HG02943 (cell line): ENCODE results near the gene BTF3L4.
"Not testable (repeated sequence)": the region's sequence is repeated elsewhere in the genome, so short reads cannot be mapped to it uniquely, and the experiment has no call there.

ENCODE experiments used
- ATAC-seq: cut with Tn5 transposase; IDR thresholded peaks from one replicate; pipeline ENCODE4 v1.9.1; 2021; ENCODE audit warnings: mild to moderate bottlenecking, low read depth, moderate library complexity; ENCODE audit not compliant: unreplicated experiment

Gene BTF3L4

DNA sequence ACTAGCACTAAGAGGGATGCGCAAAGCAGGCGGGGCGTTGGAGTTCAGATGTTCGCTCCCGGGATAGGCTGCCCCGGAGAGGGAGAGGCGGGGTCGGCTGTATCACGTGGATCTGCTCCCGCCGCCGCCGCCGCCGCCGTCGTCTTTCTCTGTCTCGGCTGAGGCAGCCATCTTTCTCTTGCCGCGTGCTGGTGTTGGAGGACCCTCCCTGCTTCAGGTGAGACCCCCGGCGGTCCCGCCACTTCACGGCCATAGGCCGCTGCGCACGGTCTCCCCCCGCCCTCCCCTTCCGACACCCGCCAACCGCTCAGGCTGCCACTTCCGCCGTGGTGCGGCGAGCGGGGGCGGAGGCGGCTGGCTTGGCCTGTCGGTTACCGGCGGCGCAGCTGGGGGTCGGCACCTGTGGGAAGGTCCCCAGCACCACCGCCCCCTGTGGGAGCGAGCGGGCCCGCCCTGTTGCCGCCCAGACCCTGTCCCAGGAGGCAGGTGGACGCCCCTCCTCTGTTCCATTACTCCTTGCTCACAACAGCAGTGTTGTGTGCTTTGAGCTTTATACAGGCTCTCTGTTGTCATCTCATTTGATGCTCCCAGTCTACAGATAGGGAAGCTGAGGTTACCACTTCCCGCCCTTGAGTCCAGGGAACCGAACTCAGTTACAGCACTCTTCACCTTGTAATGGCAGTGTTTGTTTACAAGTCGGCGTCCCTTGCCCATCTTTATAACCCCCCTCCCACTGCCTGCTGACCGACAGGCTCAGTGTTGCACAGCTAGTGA lies at the start of gene BTF3L4:
Gene BTF3L4, plus strand, starts transcription at position 133 of the 774 bp plus-strand sequence. CDS start 3,553 bp downstream, outside the sequence.
- ATAC-seq, result peak; percentile 81

DNA sequence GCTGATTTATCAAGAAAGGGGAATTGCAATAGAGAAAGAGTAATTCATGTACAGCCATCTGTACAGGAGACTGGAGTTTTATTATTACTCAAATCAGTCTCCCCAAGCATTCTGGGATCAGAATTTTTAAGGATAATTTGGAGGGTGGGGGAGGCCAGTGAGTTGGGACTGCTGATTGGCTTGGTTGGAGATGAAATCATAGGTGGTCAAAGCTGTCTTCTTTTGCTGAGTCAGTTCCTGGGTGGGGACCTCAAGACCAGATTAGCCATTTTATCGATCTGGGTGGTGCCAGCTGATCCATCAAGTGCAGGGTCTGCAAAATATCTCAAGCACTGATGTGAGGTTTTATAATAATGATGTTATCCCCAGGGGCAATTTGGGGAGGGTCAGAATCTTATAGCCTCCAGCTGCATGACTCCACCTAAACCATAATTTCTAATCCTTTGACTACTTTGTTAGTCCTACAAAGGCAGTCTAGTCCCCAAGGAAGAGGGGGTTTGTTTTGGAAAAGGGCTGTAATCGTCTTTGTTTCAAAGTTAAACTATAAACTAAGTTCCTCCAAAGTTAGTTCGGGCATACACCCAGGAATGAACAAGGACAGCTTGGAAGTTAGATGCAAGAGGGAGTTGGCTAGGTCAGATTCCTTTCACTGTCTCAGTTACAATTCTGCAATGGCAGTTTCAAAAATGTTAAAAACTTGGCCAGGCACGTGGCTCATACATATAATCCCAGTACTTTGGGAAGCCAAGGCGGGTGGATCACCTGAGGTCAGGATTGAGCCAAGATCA lies 48.7 kb upstream of the BTF3L4 start:
- ATAC-seq, result no peak

DNA sequence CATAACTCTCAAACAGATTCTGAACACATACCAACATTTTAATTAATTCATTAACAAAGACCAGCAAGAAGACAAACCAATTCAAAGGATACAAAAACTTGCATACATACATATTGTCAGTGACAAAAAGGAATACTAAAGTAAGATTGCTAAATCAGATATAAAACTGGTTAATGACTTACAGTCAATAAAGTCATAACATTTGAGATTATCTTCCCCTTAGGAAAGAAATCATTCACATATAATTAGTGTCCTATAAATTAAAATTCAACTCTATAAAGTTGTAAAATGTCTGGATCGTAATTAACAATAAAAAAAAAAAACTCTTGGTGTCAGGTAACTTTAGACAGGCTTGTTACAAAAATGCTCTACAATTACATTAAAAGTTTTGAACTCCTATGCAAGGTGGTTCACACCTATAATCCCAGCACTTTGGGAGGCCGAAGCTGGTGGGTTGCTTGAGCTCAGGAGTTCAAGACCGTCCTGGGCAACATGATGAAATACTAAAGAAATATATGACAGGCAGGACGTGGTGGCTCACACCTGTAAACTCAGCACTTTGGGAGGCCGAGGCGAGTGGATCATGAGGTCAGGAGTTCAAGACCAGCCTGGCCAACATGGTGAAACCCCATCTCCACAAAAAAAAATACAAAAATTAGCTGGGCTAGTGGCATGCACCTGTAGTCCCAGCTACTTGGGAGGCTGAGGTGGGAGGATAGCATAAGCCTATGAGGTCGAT lies 47.9 kb upstream of the BTF3L4 start:
- ATAC-seq, result no peak

DNA sequence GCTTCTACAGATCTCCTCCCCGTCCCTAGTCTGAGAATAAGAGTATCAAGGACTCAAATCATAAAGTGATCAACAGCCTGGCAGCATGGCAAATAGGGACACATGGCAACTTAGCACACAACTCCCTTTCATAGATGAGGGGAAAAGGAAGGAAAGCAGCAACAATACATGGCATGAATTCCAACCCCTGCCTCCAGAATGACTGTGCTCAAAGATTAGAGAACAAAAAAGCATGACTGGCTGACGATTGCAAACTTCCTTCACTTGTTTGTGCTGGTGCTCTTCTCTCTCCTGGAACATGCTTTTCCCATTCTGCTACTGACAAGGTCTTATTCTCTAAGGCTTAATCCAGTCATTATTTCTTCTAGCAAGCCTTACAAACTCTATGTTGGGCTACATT lies 34.0 kb upstream of the BTF3L4 start:
- ATAC-seq, result no peak

DNA sequence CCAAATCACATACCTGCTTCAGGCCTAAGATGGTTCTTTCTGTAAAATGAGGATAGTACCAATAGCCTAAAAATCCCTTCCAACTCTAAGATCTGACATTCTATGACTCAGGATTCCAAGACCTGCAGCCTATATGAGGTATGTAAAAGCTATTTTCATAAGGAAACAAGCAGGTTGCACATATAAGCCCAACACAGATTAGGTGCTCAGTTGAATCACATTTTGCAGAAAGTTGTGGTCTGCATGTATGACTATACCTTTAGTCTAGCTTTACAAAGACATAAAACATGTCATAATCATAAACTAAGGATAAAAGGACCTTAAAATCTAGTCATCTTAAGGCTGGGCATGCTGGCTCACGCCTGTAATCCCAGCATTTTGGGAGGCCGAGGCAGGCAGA lies 29.8 kb upstream of the BTF3L4 start:
- no peak for ATAC-seq

DNA sequence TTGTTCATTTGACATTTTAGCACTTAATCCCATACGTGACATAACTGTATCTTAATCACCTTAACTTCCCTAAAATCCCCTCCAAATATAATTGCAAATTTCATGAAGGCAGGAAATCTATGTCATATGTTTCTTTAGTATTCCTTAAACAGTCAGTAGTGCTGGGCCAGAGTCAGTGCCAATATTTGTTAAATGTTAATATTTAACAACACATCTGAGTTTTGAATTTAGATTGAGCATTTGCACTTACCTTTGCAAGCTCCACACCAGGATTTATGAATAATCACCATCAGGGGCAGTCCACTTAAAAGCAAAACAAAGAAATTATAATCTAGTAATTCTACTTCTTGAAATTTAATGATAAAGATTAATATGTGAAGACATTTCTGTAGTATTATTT lies 27.8 kb upstream of the BTF3L4 start:
- ATAC-seq, result no peak

DNA sequence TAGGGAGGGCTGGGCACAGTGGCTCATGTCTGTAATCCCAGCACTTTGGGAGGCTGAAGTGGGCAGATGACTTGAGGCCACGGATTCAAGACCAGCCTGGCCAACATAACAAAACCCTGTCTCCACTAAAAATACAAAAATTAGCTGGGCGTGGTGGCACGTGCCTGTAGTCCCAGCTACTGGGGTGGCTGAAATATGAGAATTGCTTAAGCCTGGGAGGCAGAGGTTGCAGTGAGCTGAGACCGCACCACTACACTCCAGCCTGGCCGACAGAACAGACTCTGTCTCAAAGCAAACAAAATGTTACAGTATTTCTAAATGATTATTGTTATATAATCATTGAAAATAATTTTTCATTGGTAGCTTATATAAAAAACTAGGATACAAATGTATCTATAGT lies 27.3 kb upstream of the BTF3L4 start:
- not testable (repeated sequence) for ATAC-seq

DNA sequence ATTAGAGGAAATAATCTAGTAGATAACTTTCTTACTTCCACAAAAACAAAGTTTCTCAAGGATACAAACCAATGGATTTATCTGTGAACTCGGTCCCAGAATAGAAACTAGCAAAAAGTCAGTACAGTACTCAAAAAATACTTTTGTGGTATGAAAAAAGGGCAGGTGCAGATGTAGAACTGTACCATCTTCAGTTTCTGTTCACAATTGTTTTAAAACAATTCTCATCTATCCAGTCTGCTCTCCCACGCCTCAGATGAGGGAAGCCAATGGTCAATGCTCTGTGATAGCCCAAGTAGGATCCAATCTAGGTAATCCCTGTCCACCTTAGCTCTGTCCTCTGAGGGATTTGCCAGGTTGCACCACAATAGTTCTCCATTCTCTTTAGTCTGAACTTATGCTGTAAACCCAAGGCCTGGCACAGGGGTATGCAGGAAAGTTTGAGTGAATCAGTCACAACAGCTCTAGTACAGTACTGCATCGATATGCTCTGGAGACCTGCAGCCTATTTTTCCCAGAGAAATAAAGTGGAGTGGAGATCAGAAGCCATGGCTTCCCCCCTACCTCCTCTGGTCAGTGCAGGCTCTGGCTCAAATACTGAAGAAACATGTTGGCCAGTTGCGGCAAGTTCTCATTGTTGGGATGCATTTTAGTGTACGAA lies 23.8 kb upstream of the BTF3L4 start:
- no peak for ATAC-seq

DNA sequence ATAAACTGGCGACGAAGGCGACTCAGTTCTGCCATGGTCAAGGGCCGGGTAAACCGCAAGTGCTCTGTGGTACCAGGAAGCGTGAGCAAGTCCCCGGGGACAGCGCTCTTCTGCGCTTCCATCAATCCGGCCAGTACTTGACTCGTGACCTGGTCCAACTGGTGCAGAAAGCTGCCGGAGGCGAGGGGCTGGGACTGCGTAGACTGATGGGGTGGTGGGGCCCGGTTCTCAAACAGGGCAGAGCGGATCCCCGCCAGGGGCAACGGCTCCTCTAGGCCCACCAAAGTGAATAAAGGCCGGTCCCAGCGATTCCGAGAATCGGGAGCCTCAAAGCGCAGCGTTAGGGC lies 23.3 kb upstream of the BTF3L4 start:
- peak; percentile 39 for ATAC-seq

DNA sequence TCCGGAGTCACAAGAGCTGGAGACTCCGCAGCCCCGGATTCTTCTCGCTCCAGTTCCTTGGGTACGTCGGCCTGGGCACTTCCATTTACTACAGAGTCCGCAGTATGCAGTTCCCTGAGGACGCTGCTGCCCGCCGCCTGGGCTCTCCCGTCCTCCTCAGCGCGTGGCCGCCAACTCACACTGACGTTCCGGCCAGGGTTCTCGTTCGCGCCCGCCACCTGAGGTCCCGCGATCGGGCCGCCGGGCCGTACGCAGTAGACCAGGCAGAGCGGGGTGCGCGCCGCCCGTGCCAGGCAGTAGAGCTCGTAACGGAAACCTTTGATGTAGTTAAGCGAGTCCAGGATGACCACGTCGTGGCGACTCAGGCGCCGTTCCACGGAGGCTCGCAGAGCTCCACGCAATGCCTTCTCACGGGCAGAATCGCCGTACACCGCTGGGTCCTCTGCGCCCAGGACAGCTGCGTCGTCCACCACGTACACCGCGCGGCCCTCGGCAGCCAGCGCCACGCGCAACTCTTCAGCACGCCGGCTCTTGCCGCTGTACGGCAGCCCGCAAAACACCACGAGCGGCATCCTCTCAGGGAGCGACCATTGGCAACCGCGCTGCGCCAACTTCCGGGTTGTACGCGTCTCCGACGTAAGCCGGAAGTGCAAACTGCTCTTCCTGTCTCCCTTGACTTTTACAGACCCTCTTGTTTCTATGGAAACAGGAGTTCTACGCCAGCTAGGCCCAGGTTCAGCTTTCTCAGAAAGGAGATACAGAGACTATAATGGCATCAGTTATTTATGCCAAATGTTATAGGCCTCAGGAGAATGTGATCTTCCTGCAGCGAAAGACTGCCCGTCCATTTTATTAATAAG lies 22.7 kb upstream of the BTF3L4 start, which contains the start of gene KTI12:
Gene KTI12, minus strand, starts transcription at position 621 of the 860 bp plus-strand sequence. Its CDS starts 49 bp downstream, at position 572.
- ATAC-seq, result peak; percentile 80

DNA sequence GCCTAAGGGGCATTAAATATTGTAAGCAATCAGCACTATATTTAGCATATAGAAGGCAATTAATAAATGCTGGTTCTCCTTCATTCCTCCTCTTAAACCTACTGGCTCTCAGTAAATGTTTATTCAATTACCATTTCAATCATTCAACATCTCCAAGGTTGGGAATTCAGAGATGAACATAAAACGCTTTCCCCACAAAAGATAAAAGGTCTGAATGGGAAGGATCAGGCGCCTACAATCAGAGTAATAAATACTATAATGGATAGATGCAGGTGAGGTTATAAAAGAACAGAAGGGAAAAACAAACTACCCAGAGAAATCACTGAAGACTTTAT lies 22.1 kb upstream of the BTF3L4 start:
- no peak for ATAC-seq

DNA sequence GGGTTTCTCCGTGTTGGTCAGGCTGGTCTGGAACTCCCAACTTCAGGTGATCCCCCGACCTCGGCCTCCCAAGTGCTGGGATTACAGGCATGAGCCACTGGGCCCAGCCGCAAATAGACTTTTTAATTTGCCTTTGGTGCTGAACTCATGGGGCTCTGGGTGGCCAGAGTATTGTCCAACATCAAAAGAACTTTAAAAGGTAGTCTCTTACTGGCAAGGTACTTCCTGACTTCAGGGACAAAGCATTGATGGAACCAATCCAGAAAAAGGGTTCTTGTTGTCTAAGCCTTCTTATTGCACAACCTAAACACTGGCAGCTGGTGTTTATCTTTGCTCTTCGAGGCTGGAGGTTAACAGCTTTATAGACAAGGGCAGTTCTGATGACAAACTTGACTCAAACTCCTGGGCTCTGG lies 18.7 kb upstream of the BTF3L4 start:
- no peak for ATAC-seq

DNA sequence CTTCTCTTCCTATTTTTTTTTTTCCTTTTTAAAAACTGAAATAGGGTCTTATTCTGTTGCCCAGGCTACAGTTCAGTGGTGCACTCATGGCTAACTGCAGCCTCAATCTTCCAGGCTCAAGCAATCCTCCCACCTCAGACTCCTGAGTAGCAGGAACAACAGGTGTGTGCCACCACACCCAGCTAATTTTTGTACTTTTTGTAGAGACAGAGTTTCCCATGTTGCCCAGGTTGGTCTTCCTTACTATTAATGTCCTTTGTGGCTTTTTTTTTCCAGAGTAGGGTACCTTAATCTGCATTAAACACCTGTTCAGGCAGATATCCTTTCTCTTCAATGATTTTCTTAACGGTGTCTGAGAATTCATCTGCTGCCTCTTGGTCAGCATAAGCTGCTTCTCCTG lies 18.2 kb upstream of the BTF3L4 start:
- ATAC-seq, result no peak

DNA sequence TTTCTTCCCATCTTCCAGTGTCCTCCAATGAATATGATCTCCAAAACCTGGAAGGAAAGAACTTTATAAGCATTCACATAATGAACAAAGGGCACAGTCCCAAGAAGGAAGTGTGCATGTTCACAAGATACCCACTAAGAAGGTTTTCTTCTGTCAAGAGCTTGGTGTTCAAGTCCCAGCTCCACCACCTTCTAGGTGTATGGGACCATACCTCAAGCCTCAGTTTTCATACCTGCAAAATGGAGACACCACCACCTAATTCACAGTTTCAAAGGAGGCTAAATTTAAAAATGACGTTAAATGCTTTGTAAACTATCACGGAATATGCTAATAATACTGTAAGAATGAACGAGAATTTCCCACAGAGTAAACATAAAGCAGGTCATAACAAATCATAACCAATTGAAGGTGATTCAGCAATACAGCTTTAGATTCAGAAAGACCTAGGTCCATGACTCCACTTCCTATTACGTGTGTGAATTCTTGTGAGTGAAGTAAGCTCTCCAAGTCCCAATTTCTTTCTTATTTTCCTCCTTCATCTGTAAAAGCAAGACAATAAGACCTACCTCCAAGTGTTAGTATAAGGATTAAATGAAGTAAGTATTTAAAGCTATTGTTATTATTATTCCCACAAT lies 14.4 kb upstream of the BTF3L4 start:
- ATAC-seq, result no peak

DNA sequence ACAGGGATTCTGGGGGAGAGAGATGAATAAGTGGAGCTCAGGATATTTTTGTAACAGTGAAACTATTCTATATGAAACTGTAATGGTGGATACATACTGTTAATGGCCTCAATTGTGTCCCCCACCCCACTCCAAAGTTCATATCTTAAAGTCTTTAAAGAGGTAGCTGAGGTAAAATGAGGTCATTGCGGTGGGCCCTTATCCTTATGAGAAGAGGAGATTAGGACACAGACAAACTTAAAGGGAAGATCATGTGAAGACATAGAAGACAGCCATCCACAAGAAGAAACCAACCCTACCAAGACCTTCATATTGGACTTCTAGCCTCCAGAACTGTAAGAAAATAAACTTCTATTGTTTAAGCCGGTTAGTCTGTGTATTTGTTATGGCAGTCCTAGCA lies 10.9 kb upstream of the BTF3L4 start:
- ATAC-seq, result no peak

DNA sequence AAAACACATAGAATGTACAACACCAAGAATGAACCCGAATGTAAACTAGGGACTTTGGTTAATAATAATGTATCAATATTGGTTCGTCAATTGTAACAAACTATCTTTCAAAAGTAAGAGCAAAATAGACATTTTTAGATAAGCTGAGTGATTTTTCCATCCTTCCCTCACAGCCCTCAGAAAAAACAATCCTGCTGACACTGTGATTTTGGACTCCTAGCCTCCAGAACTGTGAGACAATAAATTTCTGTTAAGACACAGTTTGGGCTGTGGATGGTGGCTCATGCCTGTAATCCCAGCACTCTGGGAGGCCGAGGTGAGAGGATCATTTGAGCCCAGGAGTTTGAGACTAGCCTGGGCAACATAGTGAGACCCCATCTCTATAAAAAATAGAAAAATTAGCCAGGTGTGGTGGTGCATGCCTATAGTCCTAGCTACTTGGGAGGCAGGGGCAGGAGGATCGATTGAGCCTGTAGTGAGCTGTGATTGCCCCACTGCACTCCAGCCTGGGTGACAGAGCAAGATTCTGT lies 10.4 kb upstream of the BTF3L4 start:
- ATAC-seq, result not testable (repeated sequence)

DNA sequence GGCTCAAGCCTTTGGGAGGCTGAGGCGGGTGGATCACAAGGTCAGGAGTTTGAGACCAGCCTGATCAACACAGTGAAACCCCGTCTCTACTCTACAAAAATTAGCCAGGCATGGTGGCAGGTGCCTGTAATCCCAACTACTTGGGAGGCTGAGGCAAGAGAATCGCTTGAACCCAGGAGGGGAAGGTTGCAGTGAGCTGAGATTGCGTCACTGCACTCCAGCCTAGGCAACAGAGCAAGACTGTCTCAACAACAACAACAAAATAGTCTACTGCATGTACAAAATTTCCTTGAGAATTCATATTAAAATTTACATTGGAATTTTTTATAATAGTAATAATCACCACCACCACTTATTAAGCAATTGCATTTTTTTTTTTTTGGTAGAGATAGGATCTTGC lies 6.8 kb upstream of the BTF3L4 start:
- ATAC-seq, result not testable (repeated sequence)

DNA sequence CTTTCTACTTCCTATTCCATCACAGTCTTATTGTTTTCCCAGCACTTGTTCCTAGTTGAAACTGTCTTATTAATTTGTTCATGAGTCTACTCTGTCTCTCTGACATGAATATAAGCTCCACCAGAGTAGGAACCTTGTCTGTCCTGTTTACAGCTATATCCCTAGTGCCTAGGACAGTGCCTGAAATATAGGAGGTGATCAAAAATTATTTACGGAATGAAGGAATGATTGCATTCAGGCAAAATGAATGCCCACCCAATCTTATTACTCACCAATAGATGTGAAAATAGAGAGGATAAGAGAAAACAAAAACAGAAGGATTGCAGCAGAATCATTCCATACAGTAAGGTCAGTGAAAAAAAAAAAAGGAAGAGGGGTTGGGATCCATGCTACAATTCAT lies 2.2 kb upstream of the BTF3L4 start:
- no peak for ATAC-seq

DNA sequence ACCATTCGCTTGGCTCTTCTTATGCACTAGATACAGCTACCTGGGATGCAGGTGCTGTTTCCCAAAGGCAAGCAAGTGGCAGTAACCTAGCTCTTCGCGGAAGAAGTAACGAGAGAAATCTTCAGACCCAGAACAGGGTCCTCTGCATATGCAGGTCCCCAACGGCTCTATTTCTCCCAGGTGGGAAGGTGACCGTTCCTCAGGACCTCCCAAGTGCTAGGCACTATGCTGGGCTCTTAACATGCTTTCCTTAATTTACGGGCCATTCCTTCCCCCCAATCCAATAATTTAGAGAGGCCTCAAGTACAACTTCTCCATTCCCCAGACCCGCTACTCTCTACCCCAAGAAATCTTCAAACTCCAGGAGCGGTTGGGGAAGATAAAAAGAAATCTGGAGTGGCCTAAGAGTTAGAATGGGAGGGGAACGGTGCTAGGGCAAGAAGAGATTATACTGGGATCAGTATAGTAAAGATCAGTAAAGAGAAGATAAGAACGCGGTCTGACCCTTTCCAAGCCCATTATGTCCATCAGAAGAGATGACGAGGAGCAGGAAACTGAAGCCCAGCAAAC lies 1.5 kb upstream of the BTF3L4 start:
- ATAC-seq, result no peak
